Neural cell (in vitro differentiated cells): ENCODE measurements around the gene TMED9. TPM values are rescaled to one million over a fixed set of nuclear protein-coding genes. Genes with fewer than 3 reads are reported as not detected.

Experiments
- H2AFZ ChIP-seq: fragments of 200-600, 300-800 bp; sonication (generic), shearing (Covaris generic); 2 replicates; pipeline ENCODE4 v1.6.0; 2014; ENCODE audit warnings: low read depth, mild to moderate bottlenecking, antibody characterized with exemption, low read length, moderate library complexity
- H3F3A ChIP-seq: fragments of 200-600 bp; shearing (Covaris generic); 2 replicates; pipeline ENCODE4 v1.6.1; 2016; ENCODE audit warnings: mild to moderate bottlenecking, moderate library complexity, mixed read lengths, antibody characterized with exemption, low read length; ENCODE audit not compliant: insufficient read depth, poor library complexity, severe bottlenecking
- H3K27ac ChIP-seq: fragments of 200-600, 300-800 bp; sonication (generic), shearing (Covaris generic); 2 replicates; pipeline ENCODE4 v1.5.1; 2014; ENCODE audit warnings: mild to moderate bottlenecking, low read length, moderate library complexity
- H3K27me3 ChIP-seq: fragments of 300-800, 200-600 bp; sonication (generic), shearing (Covaris generic); 2 replicates; pipeline ENCODE4 v1.6.0; 2014; ENCODE audit warnings: mild to moderate bottlenecking, low read depth, low read length, moderate library complexity; ENCODE audit not compliant: insufficient read depth
- H3K36me3 ChIP-seq: fragments of 300-800, 200-600 bp; sonication (generic), shearing (Covaris generic); 2 replicates; pipeline ENCODE4 v1.5.1; 2014; ENCODE audit warnings: mild to moderate bottlenecking, antibody characterized with exemption, low read length, moderate library complexity; ENCODE audit not compliant: insufficient read depth
- H3K4me2 ChIP-seq: fragments of 300-800, 200-600 bp; sonication (generic), shearing (Covaris generic); 2 replicates; pipeline ENCODE4 v1.6.0; 2014; ENCODE audit warnings: mild to moderate bottlenecking, low read length
- H3K4me3 ChIP-seq: fragments of 300-800, 200-600 bp; sonication (generic), shearing (Covaris generic); 2 replicates; pipeline ENCODE4 v1.5.1; 2014; ENCODE audit warnings: mild to moderate bottlenecking, low read length, moderate library complexity
- H3K79me2 ChIP-seq: fragments of 200-600 bp; shearing (Covaris generic); replicated peaks from 2 replicates; pipeline ENCODE4 v1.6.0; 2014; ENCODE audit warnings: mild to moderate bottlenecking, low read length, moderate library complexity; ENCODE audit not compliant: insufficient read depth
- H3K9ac ChIP-seq: fragments of 300-800, 200-600 bp; sonication (generic), shearing (Covaris generic); 2 replicates; pipeline ENCODE4 v1.6.1; 2016; ENCODE audit warnings: mild to moderate bottlenecking, low read length, mixed read lengths
- H3K9me2 ChIP-seq: fragments of 200-600 bp; shearing (Covaris generic); 2 replicates; pipeline ENCODE4 v1.6.1; 2016; ENCODE audit warnings: mild to moderate bottlenecking, low read length, mixed read lengths; ENCODE audit not compliant: insufficient read depth
- H3K9me3 ChIP-seq: fragments of 200-600, 300-800 bp; sonication (generic), shearing (Covaris generic); 2 replicates; pipeline ENCODE4 v1.6.1; 2016; ENCODE audit warnings: mild to moderate bottlenecking, mixed run types, low read length, moderate library complexity, mixed read lengths
- H4K20me1 ChIP-seq: fragments of 200-600 bp; shearing (Covaris generic); 2 replicates; pipeline ENCODE4 v1.6.1; 2016; ENCODE audit warnings: mild to moderate bottlenecking, mixed run types; ENCODE audit not compliant: insufficient read depth
- EP300 ChIP-seq: fragments of 450-650 bp; conservative IDR thresholded peaks from 2 replicates; pipeline ENCODE4 v1.6.1; 2014; ENCODE audit warnings: antibody characterized with exemption, mild to moderate bottlenecking, moderate library complexity; ENCODE audit not compliant: poor library complexity, severe bottlenecking
- EZH2 ChIP-seq: fragments of 200-600, 300-800 bp; shearing (Covaris generic), sonication (generic); IDR thresholded peaks from 2 replicates; pipeline ENCODE4 v1.6.1; 2014; ENCODE audit warnings: antibody characterized with exemption, low read length, borderline replicate concordance, mild to moderate bottlenecking; ENCODE audit not compliant: insufficient read depth, poor library complexity, severe bottlenecking
- MXI1 ChIP-seq: fragments of 450-650 bp; conservative IDR thresholded peaks from 2 replicates; pipeline ENCODE4 v1.6.1; 2014; ENCODE audit warnings: antibody characterized with exemption, mild to moderate bottlenecking; ENCODE audit not compliant: poor library complexity, severe bottlenecking
- POLR2AphosphoS5 ChIP-seq: IDR thresholded peaks from 2 replicates; pipeline ENCODE4 v1.6.1; 2012
- RAD21 ChIP-seq: fragments of 450-650 bp; conservative IDR thresholded peaks from 2 replicates; pipeline ENCODE4 v1.6.1; 2014; ENCODE audit warnings: antibody characterized with exemption, mild to moderate bottlenecking, moderate library complexity
- SMC3 ChIP-seq: fragments of 450-650 bp; conservative IDR thresholded peaks from 2 replicates; pipeline ENCODE4 v1.6.1; 2014; ENCODE audit warnings: antibody characterized with exemption, mild to moderate bottlenecking, moderate library complexity; ENCODE audit not compliant: poor library complexity
- TAF1 ChIP-seq: IDR thresholded peaks from 2 replicates; pipeline ENCODE4 v1.6.1; 2012; ENCODE audit warnings: low read depth
- polyA plus RNA-seq: library from polyadenylated mRNA; depleted of rRNA; stranded (reverse); fragments of >200 nt; gene quantifications from 2 replicates; pipeline ENCODE4 v1.2.3, GENCODE V29; 2014
- TF ChIP-seq, protein P1 (sequence below): fragments of 450-650 bp; IDR thresholded peaks from 2 replicates; pipeline ENCODE4 v1.5.1; 2014; ENCODE audit warnings: antibody characterized with exemption, mild to moderate bottlenecking, moderate library complexity; ENCODE audit not compliant: poor library complexity, severe bottlenecking
- TF ChIP-seq, protein P2 (sequence below): IDR thresholded peaks from 2 replicates; pipeline ENCODE4 v1.6.1; 2012; ENCODE audit warnings: borderline replicate concordance

TMED9 gene
- polyA plus RNA-seq, 1 donor from 2014 or later, result 59.1 TPM

DNA sequence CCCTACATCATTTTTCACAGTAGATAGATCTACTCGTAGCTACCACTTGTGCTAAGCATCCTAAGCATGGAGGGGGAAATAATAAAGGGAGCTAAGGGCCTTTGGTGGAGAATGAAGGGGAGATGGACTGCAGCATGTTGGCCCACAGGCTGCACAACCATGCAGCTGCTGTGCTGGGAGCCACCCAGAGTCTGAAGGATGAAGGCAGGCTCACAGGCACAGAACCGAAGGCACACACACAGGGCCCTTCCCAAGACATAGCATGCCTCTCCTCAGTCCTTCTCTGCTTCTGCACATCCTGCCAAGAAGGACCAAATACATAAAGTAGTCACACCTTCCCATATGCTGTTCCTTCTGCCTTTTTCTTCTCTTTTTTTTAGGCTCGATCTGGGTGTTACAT, 44.3 kb upstream of the TMED9 start:
- Histone ChIP-seq H3K79me2 (peaks cover 54% of the 10 kb centered on the region), H3K27me3 (no peaks in the 10 kb centered on the region), H3K27ac (no peak overlapping the region), H3K9me2 (no peaks in the 10 kb centered on the region), H2AFZ (no peak overlapping the region), H3K4me3 (no peak overlapping the region), H3K36me3 (peaks cover 8% of the 10 kb centered on the region), H3K9ac (no peak overlapping the region), H4K20me1 (peaks cover 7% of the 10 kb centered on the region), H3K9me3 (no peaks in the 10 kb centered on the region), H3F3A (no peaks in the 10 kb centered on the region), H3K4me2 (no peak overlapping the region)
- no peak for TF ChIP-seq EP300
- no peak for TF ChIP-seq RAD21
- TF ChIP-seq, protein P1, sequence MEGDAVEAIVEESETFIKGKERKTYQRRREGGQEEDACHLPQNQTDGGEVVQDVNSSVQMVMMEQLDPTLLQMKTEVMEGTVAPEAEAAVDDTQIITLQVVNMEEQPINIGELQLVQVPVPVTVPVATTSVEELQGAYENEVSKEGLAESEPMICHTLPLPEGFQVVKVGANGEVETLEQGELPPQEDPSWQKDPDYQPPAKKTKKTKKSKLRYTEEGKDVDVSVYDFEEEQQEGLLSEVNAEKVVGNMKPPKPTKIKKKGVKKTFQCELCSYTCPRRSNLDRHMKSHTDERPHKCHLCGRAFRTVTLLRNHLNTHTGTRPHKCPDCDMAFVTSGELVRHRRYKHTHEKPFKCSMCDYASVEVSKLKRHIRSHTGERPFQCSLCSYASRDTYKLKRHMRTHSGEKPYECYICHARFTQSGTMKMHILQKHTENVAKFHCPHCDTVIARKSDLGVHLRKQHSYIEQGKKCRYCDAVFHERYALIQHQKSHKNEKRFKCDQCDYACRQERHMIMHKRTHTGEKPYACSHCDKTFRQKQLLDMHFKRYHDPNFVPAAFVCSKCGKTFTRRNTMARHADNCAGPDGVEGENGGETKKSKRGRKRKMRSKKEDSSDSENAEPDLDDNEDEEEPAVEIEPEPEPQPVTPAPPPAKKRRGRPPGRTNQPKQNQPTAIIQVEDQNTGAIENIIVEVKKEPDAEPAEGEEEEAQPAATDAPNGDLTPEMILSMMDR, result no peak
- TF ChIP-seq EZH2, result no peak
- no peak for TF ChIP-seq SMC3
- TF ChIP-seq POLR2AphosphoS5, result no peak
- TF ChIP-seq MXI1, result no peak
- TF ChIP-seq TAF1, result no peak
- TF ChIP-seq, protein P2, sequence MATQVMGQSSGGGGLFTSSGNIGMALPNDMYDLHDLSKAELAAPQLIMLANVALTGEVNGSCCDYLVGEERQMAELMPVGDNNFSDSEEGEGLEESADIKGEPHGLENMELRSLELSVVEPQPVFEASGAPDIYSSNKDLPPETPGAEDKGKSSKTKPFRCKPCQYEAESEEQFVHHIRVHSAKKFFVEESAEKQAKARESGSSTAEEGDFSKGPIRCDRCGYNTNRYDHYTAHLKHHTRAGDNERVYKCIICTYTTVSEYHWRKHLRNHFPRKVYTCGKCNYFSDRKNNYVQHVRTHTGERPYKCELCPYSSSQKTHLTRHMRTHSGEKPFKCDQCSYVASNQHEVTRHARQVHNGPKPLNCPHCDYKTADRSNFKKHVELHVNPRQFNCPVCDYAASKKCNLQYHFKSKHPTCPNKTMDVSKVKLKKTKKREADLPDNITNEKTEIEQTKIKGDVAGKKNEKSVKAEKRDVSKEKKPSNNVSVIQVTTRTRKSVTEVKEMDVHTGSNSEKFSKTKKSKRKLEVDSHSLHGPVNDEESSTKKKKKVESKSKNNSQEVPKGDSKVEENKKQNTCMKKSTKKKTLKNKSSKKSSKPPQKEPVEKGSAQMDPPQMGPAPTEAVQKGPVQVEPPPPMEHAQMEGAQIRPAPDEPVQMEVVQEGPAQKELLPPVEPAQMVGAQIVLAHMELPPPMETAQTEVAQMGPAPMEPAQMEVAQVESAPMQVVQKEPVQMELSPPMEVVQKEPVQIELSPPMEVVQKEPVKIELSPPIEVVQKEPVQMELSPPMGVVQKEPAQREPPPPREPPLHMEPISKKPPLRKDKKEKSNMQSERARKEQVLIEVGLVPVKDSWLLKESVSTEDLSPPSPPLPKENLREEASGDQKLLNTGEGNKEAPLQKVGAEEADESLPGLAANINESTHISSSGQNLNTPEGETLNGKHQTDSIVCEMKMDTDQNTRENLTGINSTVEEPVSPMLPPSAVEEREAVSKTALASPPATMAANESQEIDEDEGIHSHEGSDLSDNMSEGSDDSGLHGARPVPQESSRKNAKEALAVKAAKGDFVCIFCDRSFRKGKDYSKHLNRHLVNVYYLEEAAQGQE, result no peak

DNA sequence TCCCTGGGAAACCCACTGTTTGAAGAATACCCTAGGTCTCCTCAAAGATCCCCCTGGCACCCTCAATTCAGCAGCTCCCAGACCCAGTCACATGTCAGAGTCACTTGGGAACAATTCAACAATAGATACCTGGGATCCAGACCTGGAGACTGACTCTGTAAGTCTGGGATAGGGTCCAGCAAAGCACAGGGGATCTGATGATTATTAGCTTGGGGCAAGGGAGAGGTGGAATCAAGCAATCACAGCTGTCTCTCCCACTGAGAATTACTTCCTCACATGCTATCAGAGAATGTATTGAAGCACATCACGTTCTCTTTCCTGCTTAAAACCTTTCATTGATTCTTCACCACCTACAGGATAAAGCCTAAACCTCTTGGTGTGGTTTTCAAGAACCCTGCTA, 43.5 kb upstream of the TMED9 start:
- Histone ChIP-seq H3K9ac (no peak overlapping the region), H3K27me3 (no peaks in the 10 kb centered on the region), H3K9me2 (no peaks in the 10 kb centered on the region), H3K4me3 (no peak overlapping the region), H3K27ac (no peak overlapping the region), H4K20me1 (peaks cover 14% of the 10 kb centered on the region), H2AFZ (no peak overlapping the region), H3K36me3 (peaks cover 5% of the 10 kb centered on the region), H3F3A (no peaks in the 10 kb centered on the region), H3K79me2 (peaks cover 62% of the 10 kb centered on the region), H3K9me3 (no peaks in the 10 kb centered on the region), H3K4me2 (no peak overlapping the region)
- TF ChIP-seq RAD21 (no peak), POLR2AphosphoS5 (no peak), SMC3 (no peak)

DNA sequence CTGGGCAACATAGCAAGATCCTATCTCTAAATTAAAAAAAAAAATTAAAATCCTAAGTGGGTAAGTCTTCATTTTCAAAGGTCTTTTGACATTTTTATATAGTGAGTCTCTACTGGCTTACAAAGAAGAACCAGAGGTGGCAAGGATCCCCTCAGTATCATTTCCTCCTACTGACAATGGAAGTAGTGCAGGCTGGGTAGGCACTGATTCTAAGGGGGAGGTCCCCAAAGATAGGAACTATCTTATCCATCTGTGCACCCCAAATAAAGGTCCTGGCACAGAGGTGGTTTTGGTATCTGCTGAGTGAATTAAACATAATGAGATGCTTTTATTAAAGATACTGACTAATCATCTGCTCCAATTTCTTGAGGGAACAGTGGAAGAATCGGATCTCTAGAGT, 41.9 kb upstream of the TMED9 start:
- H3F3A ChIP-seq, result no peaks in the 10 kb centered on the region
- no peaks in the 10 kb centered on the region for H3K27me3 ChIP-seq
- H3K9me3 ChIP-seq, result no peaks in the 10 kb centered on the region
- H4K20me1 ChIP-seq, result peaks cover 14% of the 10 kb centered on the region
- H3K9me2 ChIP-seq, result no peaks in the 10 kb centered on the region
- no peak overlapping the region for H2AFZ ChIP-seq
- H3K79me2 ChIP-seq, result peaks cover 62% of the 10 kb centered on the region
- TF ChIP-seq, protein P2, result no peak
- TF ChIP-seq POLR2AphosphoS5 (no peak), TAF1 (no peak), EZH2 (no peak), RAD21 (no peak), SMC3 (no peak), MXI1 (no peak), EP300 (no peak)
- TF ChIP-seq, protein P1, result no peak
- no peak overlapping the region for H3K4me2 ChIP-seq
- no peak overlapping the region for H3K4me3 ChIP-seq
- H3K27ac ChIP-seq, result no peak overlapping the region
- peaks cover 5% of the 10 kb centered on the region for H3K36me3 ChIP-seq
- H3K9ac ChIP-seq, result no peak overlapping the region
